Heart left ventricle (tissue), 16 donors: Measurements from ENCODE around the gene IL4R. TPM values are rescaled to one million over a fixed set of nuclear protein-coding genes. Genes with fewer than 3 reads are reported as not detected.

Experiments
- ATAC-seq, 4 donors: fragments of 200-7000 bp; cut with Tn5 transposase; one replicate each; pipeline ENCODE4 v1.9.1; 2020 to 2022; ENCODE audit warnings: moderate library complexity in 4 of 4, mild to moderate bottlenecking in 3 of 4, moderate number of reproducible peaks in 1 of 4
- DNase-seq, 5 donors: peaks; one replicate each; pipeline ENCODE4 v3.0.0-alpha.2; 2020
- H3K27ac ChIP-seq, 12 donors: fragments of 200-600 bp; sonication (generic) in 4 of 12; one replicate each; pipeline versions ENCODE4 v1.5.0 to v1.8.0; 2016 to 2022; ENCODE audit warnings: mild to moderate bottlenecking in 2 of 12
- H3K27me3 ChIP-seq, 9 donors: fragments of 200-600 bp; sonication (generic) in 2 of 9; one replicate each; pipeline versions ENCODE4 v1.5.1 to v1.8.0; 2016 to 2022; ENCODE audit warnings: mild to moderate bottlenecking in 3 of 9
- H3K36me3 ChIP-seq, 9 donors: fragments of 200-600 bp; sonication (generic) in 2 of 9; one replicate each; pipeline versions ENCODE4 v1.5.0 to v1.8.0; 2018 to 2022; ENCODE audit warnings: mild to moderate bottlenecking in 2 of 9
- H3K4me1 ChIP-seq, 12 donors: fragments of 200-600 bp; sonication (generic) in 4 of 12; one replicate each; pipeline versions ENCODE4 v1.5.0 to v1.8.0; 2016 to 2022; ENCODE audit warnings: mild to moderate bottlenecking in 3 of 12
- H3K4me3 ChIP-seq, 12 donors: fragments of 200-600 bp; sonication (generic) in 4 of 12; one replicate each; pipeline versions ENCODE4 v1.5.0 to v1.8.0; 2017 to 2022; ENCODE audit warnings: mild to moderate bottlenecking in 9 of 12, moderate library complexity in 4 of 12
- H3K9me3 ChIP-seq, 12 donors: fragments of 200-600 bp; sonication (generic) in 4 of 12; one replicate each; pipeline versions ENCODE4 v1.5.0 to v1.8.0; 2016 to 2022; ENCODE audit warnings: mild to moderate bottlenecking in 1 of 12
- POLR2A ChIP-seq, 2 donors: fragments of 450-650 bp; IDR thresholded peaks; one replicate each; pipeline ENCODE4 v1.6.1; 2017; ENCODE audit warnings: antibody characterized with exemption in 2 of 2, mild to moderate bottlenecking in 2 of 2, moderate library complexity in 2 of 2
- WGBS, 4 donors: extraction: QIAGEN DNeasy Blood & Tissue Kit in 2 of 4; methylation state at CpG; one replicate each; pipeline versions ENCODE4 v1.1.5 to v1.1.7; 2013 to 2018; 5-methylcytosine and 5-hydroxymethylcytosine counted together
- intact Hi-C, 10 donors: fragments of 100-400 bp; cut with DNase I; formaldehyde crosslinking; loops; one replicate each; pipeline versions ENCODE4 v1.11.1 to v1.14.2; 2022
- polyA plus RNA-seq, 2 donors: library from polyadenylated mRNA; stranded (reverse); fragments of 200-250 nt; gene quantifications; one replicate each; pipeline ENCODE4 v1.2.3, GENCODE V29; 2013
- total RNA-seq, 9 donors: library from RNA; depleted of rRNA in 2 of 9; stranded (reverse); fragments of >200 nt in 2 of 9; fragmentation: NEBNext Ultra II Directional in 3 of 9; extraction: Animal tissue kit (Norgen Biotek cat#: 25700) in 3 of 9; gene quantifications; one replicate each; pipeline versions ENCODE4 v1.1.0 to v1.2.4, GENCODE V29; 2016 to 2023
- TF ChIP-seq, protein P1 (sequence below), 12 donors: fragments of 200-600 bp; sonication (generic) in 4 of 12; IDR thresholded peaks; one replicate each; pipeline versions ENCODE4 v1.5.0 to v1.8.0; 2018 to 2022; ENCODE audit warnings: antibody characterized with exemption in 12 of 12, mild to moderate bottlenecking in 5 of 12
- donor health status: ischemic (EF 13 %, LVEDD 7.1; RV severe dilation, severe dysfunction).
- donor health status: healthy with polysubstance abuse.
- donor health status: DM: no; HTN: yes; CAD: no.
- donor health status: DM: no; HTN: no; CAD: no.
- donor health status: ischemic (EF 25% LVEDD 6.9; RV normal size, moderate dysfunction).
- donor health status: ischemic (EF 25% LVEDD 5.7; RV mildly dilated, moderate dysfunction).
- donor health status: healthy.
- donor health status: DM: yes; HTN: yes; CAD: no.
- donor health status: ischemic (EF 35%, LVEDD 5.7; RV mildly dilated, moderate dysfunction).
- donor health status: nonischemic (EF 11% LVEDD 7.7; RV severe dilation, severe dysfunction).
- donor health status: DM: yes; HTN: yes; CAD: no.
- donor health status: PGD.
- donor health status: ischemic (EF 29% LVEDD 5.4; RV normal size, mild dysfunction).
- donor health status: nonischemic (EF 23%, LVEDD 6.1; RV moderate dilation, normal function).

IL4R gene
- total and polyA plus RNA-seq, 11 donors, result 5.8 to 47.4 (median 8.2) TPM

GRCh38 chr16:27401768-27402568, 88.2 kb downstream of the IL4R start, which contains the start of gene IL21R:
IL21R (plus strand) TSS chr16:27402174; CDS start chr16:27430072, 27,898 bp downstream.
- 13 to 20% (median 18%) methylated on average over 12 to 23 of the region's 23 CpGs for WGBS, 4 donors
- intact Hi-C loops, result no loop called here
- peak within 1 kb of the TSS in 7 of 12 donors; percentile 0 to 61 (median 15) for H3K4me3 ChIP-seq
- peaks cover 0 to 1% (median 0%) of the 10 kb centered on the region in 12 donors for H3K9me3 ChIP-seq
- TF ChIP-seq POLR2A (IDR thresholded peaks at IDR 0.05), result no peak
- TF ChIP-seq, protein P1, sequence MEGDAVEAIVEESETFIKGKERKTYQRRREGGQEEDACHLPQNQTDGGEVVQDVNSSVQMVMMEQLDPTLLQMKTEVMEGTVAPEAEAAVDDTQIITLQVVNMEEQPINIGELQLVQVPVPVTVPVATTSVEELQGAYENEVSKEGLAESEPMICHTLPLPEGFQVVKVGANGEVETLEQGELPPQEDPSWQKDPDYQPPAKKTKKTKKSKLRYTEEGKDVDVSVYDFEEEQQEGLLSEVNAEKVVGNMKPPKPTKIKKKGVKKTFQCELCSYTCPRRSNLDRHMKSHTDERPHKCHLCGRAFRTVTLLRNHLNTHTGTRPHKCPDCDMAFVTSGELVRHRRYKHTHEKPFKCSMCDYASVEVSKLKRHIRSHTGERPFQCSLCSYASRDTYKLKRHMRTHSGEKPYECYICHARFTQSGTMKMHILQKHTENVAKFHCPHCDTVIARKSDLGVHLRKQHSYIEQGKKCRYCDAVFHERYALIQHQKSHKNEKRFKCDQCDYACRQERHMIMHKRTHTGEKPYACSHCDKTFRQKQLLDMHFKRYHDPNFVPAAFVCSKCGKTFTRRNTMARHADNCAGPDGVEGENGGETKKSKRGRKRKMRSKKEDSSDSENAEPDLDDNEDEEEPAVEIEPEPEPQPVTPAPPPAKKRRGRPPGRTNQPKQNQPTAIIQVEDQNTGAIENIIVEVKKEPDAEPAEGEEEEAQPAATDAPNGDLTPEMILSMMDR (IDR thresholded peaks at IDR 0.05), result no peak
- H3K4me1 ChIP-seq, result peaks cover 0 to 75% (median 11%) of the 10 kb centered on the region in 12 donors
- peaks cover 0 to 23% (median 2%) of the 10 kb centered on the region in 9 donors for H3K27me3 ChIP-seq
- DNase-seq (peak; percentile 70 to 90 (median 81)), ATAC-seq (peak; percentile 43 to 86 (median 84))
- peak within 1 kb of the TSS in 1 of 12 donors; percentile 71 for H3K27ac ChIP-seq
- no peaks in the 10 kb centered on the region for H3K36me3 ChIP-seq

DNA sequence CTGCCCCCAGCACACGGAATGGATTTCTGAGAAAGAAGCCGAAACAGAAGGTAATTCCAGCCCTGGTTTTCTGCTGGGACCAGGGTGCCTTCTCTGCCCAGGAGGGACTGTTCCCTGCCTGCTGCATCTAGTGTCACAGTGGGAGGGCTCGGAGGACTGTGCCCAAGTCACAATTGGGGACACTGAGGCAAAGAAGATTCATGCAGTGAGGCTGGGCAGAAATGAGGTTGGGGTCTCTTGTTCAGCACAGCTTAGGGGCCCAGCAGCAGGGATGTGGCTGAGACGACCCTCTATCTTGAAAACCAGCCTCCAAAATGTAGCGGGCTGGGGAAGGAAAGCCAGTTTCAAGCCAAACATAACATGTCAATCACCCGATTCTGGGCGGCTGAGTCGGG, 88.8 kb downstream of the IL4R start:
- DNase-seq, result no peak
- no peak for ATAC-seq
- intact Hi-C loops, result no loop called here
- H3K36me3 ChIP-seq, result no peaks in the 10 kb centered on the region
- 63 to 74% (median 66%) methylated on average over 8 of the region's 8 CpGs for WGBS, 4 donors
- H3K9me3 ChIP-seq, result no peaks in the 10 kb centered on the region
- H3K4me1 ChIP-seq, result peaks cover 0 to 78% (median 11%) of the 10 kb centered on the region in 12 donors
- peaks cover 0 to 23% (median 2%) of the 10 kb centered on the region in 9 donors for H3K27me3 ChIP-seq
- peak overlapping the region in 1 of 12 donors; percentile 71 for H3K27ac ChIP-seq
- H3K4me3 ChIP-seq, result peak overlapping the region in 7 of 12 donors; percentile 0 to 61 (median 15)
- TF ChIP-seq, protein P1 (IDR thresholded peaks at IDR 0.05), result no peak
- TF ChIP-seq POLR2A (IDR thresholded peaks at IDR 0.05), result no peak

- TF ChIP-seq, protein P1 (IDR thresholded peaks at IDR 0.05), result no peak
- no peak for TF ChIP-seq POLR2A (IDR thresholded peaks at IDR 0.05)
- 83 to 88% (median 85%) methylated on average over 20 of the region's 20 CpGs for WGBS, 4 donors
- peaks cover 0 to 84% (median 11%) of the 10 kb centered on the region in 12 donors for H3K4me1 ChIP-seq
- ATAC-seq (no peak), DNase-seq (no peak)
- peak overlapping the region in 4 of 12 donors; percentile 9 to 61 (median 33) for H3K4me3 ChIP-seq
- no peaks in the 10 kb centered on the region for H3K9me3 ChIP-seq
- intact Hi-C loops, result no loop called here
- H3K27me3 ChIP-seq, result peaks cover 0 to 23% (median 2%) of the 10 kb centered on the region in 9 donors
- H3K36me3 ChIP-seq, result no peaks in the 10 kb centered on the region
- peak overlapping the region in 1 of 12 donors; percentile 71 for H3K27ac ChIP-seq
These were observed 89.3 kb downstream of the IL4R start for GRCh38 chr16:27402964-27403600.

DNA sequence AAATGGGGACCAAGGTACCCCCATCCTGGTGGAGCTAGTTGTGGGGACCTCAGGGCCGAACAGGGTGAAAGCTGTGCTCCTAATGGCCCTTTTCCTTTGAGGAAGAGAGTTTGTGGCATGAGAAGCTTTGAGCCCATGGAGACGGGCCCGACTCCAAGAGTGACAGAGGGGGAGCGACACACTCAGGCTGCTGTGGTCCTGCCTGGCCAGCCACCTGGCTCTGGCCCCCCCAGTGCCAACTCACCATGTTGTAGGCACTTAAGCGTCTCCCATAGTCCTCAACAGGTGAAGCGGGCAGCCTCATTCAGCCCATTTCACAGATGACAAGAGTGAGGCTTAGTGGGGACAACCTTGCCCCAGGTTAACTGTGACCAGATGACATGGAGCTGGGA, 89.8 kb downstream of the IL4R start:
- no peak for TF ChIP-seq POLR2A (IDR thresholded peaks at IDR 0.05)
- TF ChIP-seq, protein P1 (IDR thresholded peaks at IDR 0.05), result no peak
- intact Hi-C loops, result no loop called here
- Histone ChIP-seq H3K4me3 (peak overlapping the region in 2 of 12 donors; percentile 37 to 61), H3K36me3 (no peaks in the 10 kb centered on the region), H3K9me3 (no peaks in the 10 kb centered on the region), H3K4me1 (peaks cover 0 to 84% (median 11%) of the 10 kb centered on the region in 12 donors), H3K27me3 (peaks cover 0 to 23% (median 2%) of the 10 kb centered on the region in 9 donors), H3K27ac (peak overlapping the region in 1 of 12 donors; percentile 71)
- DNase-seq, result no peak
- 77 to 94% (median 84%) methylated on average over 4 to 6 of the region's 6 CpGs for WGBS, 4 donors
- no peak for ATAC-seq
